ENCODE results near the gene ABCB9. TPM values are rescaled to one million over a fixed set of nuclear protein-coding genes. Genes with fewer than 3 reads are reported as not detected.
A peak's percentile ranks its signal among the peaks of the same experiment; 100 is the strongest.

The ABCB9 gene
- total RNA-seq, 4 donors from 2014 or later, result 0.40 to 15.3 (median 9.2) TPM

DNA sequence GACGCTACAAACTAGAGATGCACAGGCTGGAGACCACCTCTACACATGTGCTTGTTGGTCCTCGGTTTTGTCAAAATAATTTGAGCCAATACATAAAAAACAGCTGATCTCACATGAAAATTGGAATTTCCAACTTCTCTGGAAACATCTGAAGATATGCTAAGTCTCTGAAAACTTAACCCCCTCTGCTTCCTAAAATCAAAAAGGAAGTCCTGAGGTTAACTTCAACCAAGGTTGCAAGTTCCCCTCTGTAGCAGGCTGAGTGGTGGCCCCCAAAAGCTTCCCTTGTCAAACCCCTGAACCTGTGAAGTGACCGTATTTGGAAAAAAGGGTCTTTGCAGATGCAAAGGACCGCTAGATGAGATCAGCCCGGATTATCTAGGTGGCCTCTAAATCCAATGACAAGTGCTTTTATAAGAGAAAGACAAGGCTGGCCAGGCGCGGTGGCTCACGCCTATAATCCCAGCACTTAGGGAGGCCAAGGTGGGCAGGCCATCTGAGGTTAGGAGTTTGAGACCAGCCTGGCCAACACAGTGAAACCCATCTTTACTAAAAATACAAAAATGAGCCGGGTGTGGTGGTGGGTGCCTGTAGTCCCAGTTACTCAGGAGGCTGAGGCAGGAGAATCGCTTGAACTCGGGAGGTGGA is 38.4 kb downstream of the ABCB9 start:
- TF ChIP-seq POLR2A (IDR thresholded peaks at IDR 0.05) (no peak), EP300 (IDR thresholded peaks at IDR 0.05; ENCODE audit: low read depth) (no peak), POLR2AphosphoS5 (IDR thresholded peaks at IDR 0.05) (no peak), CTCF (IDR thresholded peaks at IDR 0.05) (no peak)
- Histone ChIP-seq H3K36me3 (no peaks in the 10 kb centered on the region), H3K4me3 (no peak overlapping the region), H3K27me3 (no peaks in the 10 kb centered on the region), H3K27ac (peak overlapping the region in 1 of 4 donors; percentile 70), H3K9me3 (no peaks in the 10 kb centered on the region), H3K4me1 (no peaks in the 10 kb centered on the region)
- in situ Hi-C loops (cut with MboI; ENCODE audit: low pct_ligation_motif_present in 1 of 4, low pct_unique_long_range_greater_than_20kb in 1 of 4, low sequenced_read_pairs in 3 of 4) (no loop called here), intact Hi-C loops (cut with DNase I; ENCODE audit: low total_unique reads) (no loop called here)
- 88 to 100% methylated on average over 3 to 11 of the region's 11 CpGs for WGBS, 2 donors (ENCODE audit: low coverage in 1 of 2)
- DNase-seq, result no peak

DNA sequence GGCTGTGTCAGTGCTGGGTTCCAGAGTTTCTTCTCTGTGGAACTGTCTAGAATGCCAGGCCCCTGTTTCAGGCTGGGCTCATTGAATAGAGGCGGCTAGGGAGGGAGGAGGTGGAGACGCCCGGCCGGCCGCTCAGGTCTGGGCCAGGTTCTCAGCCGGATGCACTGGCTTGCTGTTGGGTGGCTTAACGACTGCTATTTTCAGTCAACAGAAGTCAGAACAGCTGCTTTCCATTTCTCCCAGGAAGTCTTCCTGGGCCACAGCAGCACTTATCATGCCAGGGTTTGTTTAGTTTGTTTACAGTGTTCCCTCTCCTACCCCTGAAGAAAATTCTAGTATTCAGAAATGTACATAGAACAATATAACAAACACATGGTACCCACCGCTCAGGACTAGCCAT is 44.3 kb downstream of the ABCB9 start:
- in situ Hi-C loops (cut with MboI; ENCODE audit: low pct_ligation_motif_present in 1 of 4, low pct_unique_long_range_greater_than_20kb in 1 of 4, low sequenced_read_pairs in 3 of 4), result no loop called here
- intact Hi-C loops (cut with DNase I; ENCODE audit: low total_unique reads), result no loop called here
- Histone ChIP-seq H3K27ac (peak overlapping the region; percentile 48 to 79 (median 69)), H3K4me3 (no peak overlapping the region), H3K9me3 (no peaks in the 10 kb centered on the region), H3K4me1 (peaks cover 11 to 47% (median 16%) of the 10 kb centered on the region in 4 donors), H3K27me3 (no peaks in the 10 kb centered on the region), H3K36me3 (no peaks in the 10 kb centered on the region)
- TF ChIP-seq POLR2AphosphoS5 (IDR thresholded peaks at IDR 0.05), result no peak
- TF ChIP-seq EP300 (IDR thresholded peaks at IDR 0.05; ENCODE audit: low read depth), result no peak
- TF ChIP-seq CTCF (IDR thresholded peaks at IDR 0.05), result no peak
- TF ChIP-seq POLR2A (IDR thresholded peaks at IDR 0.05), result no peak
- WGBS, 2 donors (ENCODE audit: low coverage in 1 of 2), result 50 to 60% methylated on average over 1 to 8 of the region's 8 CpGs
- DNase-seq, result peak; percentile 59

GRCh38 chr12:122920687-122921086 is 45.6 kb downstream of the ABCB9 start:
- no peaks in the 10 kb centered on the region for H3K36me3 ChIP-seq
- in situ Hi-C loops (cut with MboI; ENCODE audit: low pct_ligation_motif_present in 1 of 4, low pct_unique_long_range_greater_than_20kb in 1 of 4, low sequenced_read_pairs in 3 of 4) (no loop called here), intact Hi-C loops (cut with DNase I; ENCODE audit: low total_unique reads) (no loop called here)
- H3K4me3 ChIP-seq, result no peak overlapping the region
- H3K9me3 ChIP-seq, result no peaks in the 10 kb centered on the region
- 56 to 76% methylated on average over 2 to 5 of the region's 5 CpGs for WGBS, 2 donors (ENCODE audit: low coverage in 1 of 2)
- no peaks in the 10 kb centered on the region for H3K27me3 ChIP-seq
- peak overlapping the region; percentile 67 to 79 (median 74) for H3K27ac ChIP-seq
- DNase-seq, result no peak
- TF ChIP-seq CTCF (IDR thresholded peaks at IDR 0.05), result no peak
- no peak for TF ChIP-seq POLR2A (IDR thresholded peaks at IDR 0.05)
- TF ChIP-seq EP300 (IDR thresholded peaks at IDR 0.05; ENCODE audit: low read depth), result no peak
- TF ChIP-seq POLR2AphosphoS5 (IDR thresholded peaks at IDR 0.05), result no peak
- peaks cover 11 to 52% (median 16%) of the 10 kb centered on the region in 4 donors for H3K4me1 ChIP-seq

GRCh38 chr12:122918827-122919226 is 47.4 kb downstream of the ABCB9 start:
- intact Hi-C loops (cut with DNase I; ENCODE audit: low total_unique reads) (no loop called here), in situ Hi-C loops (cut with MboI; ENCODE audit: low pct_ligation_motif_present in 1 of 4, low pct_unique_long_range_greater_than_20kb in 1 of 4, low sequenced_read_pairs in 3 of 4) (no loop called here)
- 46 to 49% methylated on average over 2 of the region's 2 CpGs for WGBS, 2 donors (ENCODE audit: low coverage in 1 of 2)
- H3K4me1 ChIP-seq, result peaks cover 11 to 52% (median 16%) of the 10 kb centered on the region in 4 donors
- no peak overlapping the region for H3K4me3 ChIP-seq
- TF ChIP-seq CTCF (IDR thresholded peaks at IDR 0.05), result no peak
- no peak for TF ChIP-seq EP300 (IDR thresholded peaks at IDR 0.05; ENCODE audit: low read depth)
- no peak for TF ChIP-seq POLR2A (IDR thresholded peaks at IDR 0.05)
- TF ChIP-seq POLR2AphosphoS5 (IDR thresholded peaks at IDR 0.05), result no peak
- peak overlapping the region; percentile 67 to 79 (median 74) for H3K27ac ChIP-seq
- DNase-seq, result no peak
- peaks cover 0 to 2% (median 0%) of the 10 kb centered on the region in 4 donors for H3K36me3 ChIP-seq
- H3K27me3 ChIP-seq, result no peaks in the 10 kb centered on the region
- no peaks in the 10 kb centered on the region for H3K9me3 ChIP-seq
